Measurements from ENCODE around the gene FCGR2B. TPM values are rescaled to one million over a fixed set of nuclear protein-coding genes. Genes with fewer than 3 reads are reported as not detected.
A peak's percentile ranks its signal among the peaks of the same experiment; 100 is the strongest.

FCGR2B gene
- polyA plus RNA-seq, 1 of the 3 experiments (the other 2 are of a cell fraction) = 0.05 TPM

GRCh38 chr1:161706482-161707347 lies 43.8 kb downstream of the FCGR2B start, which contains the start of gene FCRLA:
TSS of gene FCRLA (plus strand) at chr1:161707229. CDS start at chr1:161707265, 36 bp downstream.
- no peaks in the 10 kb centered on the region; the same call in 1 of the 2 replicates for H3K27me3 ChIP-seq (ENCODE audit: insufficient read depth)
- H4K20me1 ChIP-seq (ENCODE audit: insufficient read depth) = no peaks in the 10 kb centered on the region
- peaks cover 21% of the 10 kb centered on the region for H3F3A ChIP-seq (replicated peaks; ENCODE audit: insufficient read depth)
- CTCF ChIA-PET = no interaction called here
- H3K4me3 ChIP-seq (ENCODE audit: low read depth in 2 of 2, low read length in 1 of 2) = no peak within 1 kb of the TSS
- H3K36me3 ChIP-seq (replicated peaks in 1 of 2; ENCODE audit: control insufficient read depth in 1 of 2, insufficient read depth in 2 of 2, low read length in 1 of 2) = no peaks in the 10 kb centered on the region
- peak within 1 kb of the TSS in 1 of 2 experiments; percentile 95; a peak in 2 of 4 replicates for H3K27ac ChIP-seq (ENCODE audit: low read depth in 2 of 2, low read length in 1 of 2)
- DNase-seq = no peak
- TF ChIP-seq FOSL2 (IDR thresholded peaks at IDR 0.05; ENCODE audit: borderline replicate concordance, low read depth) = peak; percentile 67; the same call in 1 of the 2 replicates
- TF ChIP-seq MAX (IDR thresholded peaks at IDR 0.05; ENCODE audit: low read depth) = no peak
- no peak for TF ChIP-seq TAF1 (IDR thresholded peaks at IDR 0.05; ENCODE audit: borderline replicate concordance, low read depth, low read length)
- no peak for TF ChIP-seq FOXM1 (IDR thresholded peaks at IDR 0.05; ENCODE audit: low read depth)
- no peak for TF ChIP-seq RFX5 (IDR thresholded peaks at IDR 0.05; ENCODE audit: low read length)
- 0 out of 4 replicates have a peak, but pooled peaks of 1 of the 2 experiments have one; percentile 23 for TF ChIP-seq EP300 (IDR thresholded peaks at IDR 0.05; ENCODE audit: borderline replicate concordance in 1 of 2, low read depth in 1 of 2, low read length in 1 of 2)
- no peak for TF ChIP-seq SMC3 (IDR thresholded peaks at IDR 0.05; ENCODE audit: low read depth, low read length)
- TF ChIP-seq JUND (IDR thresholded peaks at IDR 0.05) = no peak
- peak; percentile 99 for TF ChIP-seq MEF2A (IDR thresholded peaks at IDR 0.05; ENCODE audit: borderline replicate concordance, low read depth)
- TF ChIP-seq NRF1 (IDR thresholded peaks at IDR 0.05; ENCODE audit: low read depth, low read length) = no peak
- H3K79me2 ChIP-seq (ENCODE audit: insufficient read depth) = no peaks in the 10 kb centered on the region
- peak within 1 kb of the TSS; percentile 66 for H3K4me2 ChIP-seq
- H3K9me2 ChIP-seq = no peaks in the 10 kb centered on the region
- peaks cover 0 to 4% of the 10 kb centered on the region in 2 experiments; a peak in 1 of 4 replicates for H3K4me1 ChIP-seq (ENCODE audit: control insufficient read depth in 1 of 2, insufficient read depth in 2 of 2, low read depth in 1 of 2, low read length in 1 of 2)
- peak within 1 kb of the TSS; percentile 48; the same call in 1 of the 2 replicates for H3K9ac ChIP-seq
- WGBS (ENCODE audit: low lambda C conversion rate) = 11% methylated on average over 4 of the region's 4 CpGs
- H3K9me3 ChIP-seq = no peaks in the 10 kb centered on the region
- H2AFZ ChIP-seq (ENCODE audit: low read depth) = peak within 1 kb of the TSS; percentile 78
- POLR2A ChIA-PET = no interaction called here

GRCh38 chr1:161707503-161707902 lies 44.6 kb downstream of the FCGR2B start:
- no peaks in the 10 kb centered on the region for H3K79me2 ChIP-seq (ENCODE audit: insufficient read depth)
- no peaks in the 10 kb centered on the region for H3K9me2 ChIP-seq
- peak overlapping the region; percentile 78; the same call in 1 of the 2 replicates for H2AFZ ChIP-seq (ENCODE audit: low read depth)
- H3K4me2 ChIP-seq = no peak overlapping the region
- H3K4me3 ChIP-seq (ENCODE audit: low read depth in 2 of 2, low read length in 1 of 2) = no peak overlapping the region
- no peaks in the 10 kb centered on the region for H3K36me3 ChIP-seq (replicated peaks in 1 of 2; ENCODE audit: control insufficient read depth in 1 of 2, insufficient read depth in 2 of 2, low read length in 1 of 2)
- no peaks in the 10 kb centered on the region for H4K20me1 ChIP-seq (ENCODE audit: insufficient read depth)
- TF ChIP-seq FOSL2 (IDR thresholded peaks at IDR 0.05; ENCODE audit: borderline replicate concordance, low read depth) = no peak
- TF ChIP-seq PBX3 (IDR thresholded peaks at IDR 0.05) = no peak
- TF ChIP-seq USF1 (IDR thresholded peaks at IDR 0.05; ENCODE audit: borderline replicate concordance, low read depth) = no peak
- no peak for TF ChIP-seq FOXJ3 (CRISPR knock-in tag; IDR thresholded peaks at IDR 0.05)
- no peak for TF ChIP-seq RXRA (IDR thresholded peaks at IDR 0.05; ENCODE audit: borderline replicate concordance, low read depth)
- TF ChIP-seq SIN3A (IDR thresholded peaks at IDR 0.05; ENCODE audit: borderline replicate concordance, low read depth, low read length) = no peak
- TF ChIP-seq ELF1 (IDR thresholded peaks at IDR 0.05) = no peak
- no peak for TF ChIP-seq NFIC (IDR thresholded peaks at IDR 0.05; ENCODE audit: borderline replicate concordance)
- no peak for TF ChIP-seq FOXM1 (IDR thresholded peaks at IDR 0.05; ENCODE audit: low read depth)
- TF ChIP-seq RAD21 (IDR thresholded peaks at IDR 0.05; ENCODE audit: low read length) = no peak
- no peak for TF ChIP-seq IRF3 (IDR thresholded peaks at IDR 0.05; ENCODE audit: low read depth, low read length)
- TF ChIP-seq POLR2AphosphoS5 (IDR thresholded peaks at IDR 0.05; ENCODE audit: low read depth, low read length) = no peak
- no peak for TF ChIP-seq SMC3 (IDR thresholded peaks at IDR 0.05; ENCODE audit: low read depth, low read length)
- no peaks in the 10 kb centered on the region; the same call in 1 of the 2 replicates for H3K27me3 ChIP-seq (ENCODE audit: insufficient read depth)
- DNase-seq = no peak
- peaks cover 0 to 4% of the 10 kb centered on the region in 2 experiments; a peak in 1 of 4 replicates for H3K4me1 ChIP-seq (ENCODE audit: control insufficient read depth in 1 of 2, insufficient read depth in 2 of 2, low read depth in 1 of 2, low read length in 1 of 2)
- H3K9me3 ChIP-seq = no peaks in the 10 kb centered on the region
- ChIA-PET POLR2A (no interaction called here), CTCF (no interaction called here)
- no peak overlapping the region for H3K9ac ChIP-seq
- H3F3A ChIP-seq (replicated peaks; ENCODE audit: insufficient read depth) = peaks cover 21% of the 10 kb centered on the region
- 33% methylated on average over 2 of the region's 2 CpGs for WGBS (ENCODE audit: low lambda C conversion rate)
- H3K27ac ChIP-seq (ENCODE audit: low read depth in 2 of 2, low read length in 1 of 2) = peak overlapping the region in 1 of 2 experiments; percentile 95; a peak in 2 of 4 replicates

Data from SK-N-SH (cell line).